Measurements from ENCODE around the gene DCPS. TPM values are rescaled to one million over a fixed set of nuclear protein-coding genes. Genes with fewer than 3 reads are reported as not detected.
A peak's percentile ranks its signal among the peaks of the same experiment; 100 is the strongest.
"Not testable (repeated sequence)": the region's sequence is repeated elsewhere in the genome, so short reads cannot be mapped to it uniquely, and the experiment has no call there.

DCPS gene
- total RNA-seq, 1 experiment from 2014 or later, result 17.6 TPM

DNA sequence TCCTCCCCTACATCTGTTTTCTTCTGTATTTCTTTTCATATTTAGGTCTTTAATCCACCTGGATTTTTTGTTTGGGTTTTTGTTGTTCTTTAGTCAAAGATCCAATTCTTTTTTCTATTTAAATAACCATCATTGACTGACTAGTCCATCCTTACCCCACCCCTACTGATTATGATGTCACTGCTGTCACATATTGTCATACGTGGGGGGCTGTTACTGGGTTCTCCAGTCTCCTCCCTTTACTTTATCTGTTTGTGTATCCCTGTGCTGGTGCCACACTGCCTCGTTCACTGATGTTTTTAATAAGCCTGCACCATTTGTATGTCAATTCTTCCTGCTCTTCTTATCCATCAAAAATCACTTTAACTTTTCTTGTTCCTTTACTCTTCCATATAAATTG lies 6.9 kb upstream of the DCPS start:
- no peaks in the 10 kb centered on the region for H3K36me3 ChIP-seq (ENCODE audit: insufficient read depth, low read length)
- H2AFZ ChIP-seq (ENCODE audit: low read length), result no peak overlapping the region
- H3K4me1 ChIP-seq (ENCODE audit: low read length), result no peaks in the 10 kb centered on the region
- no peak overlapping the region for H3K9ac ChIP-seq (ENCODE audit: low read length)
- H3K27me3 ChIP-seq (ENCODE audit: low read length), result no peaks in the 10 kb centered on the region
- DNase-seq, result no peak
- H4K20me1 ChIP-seq (ENCODE audit: insufficient read depth, low read depth, low read length), result no peaks in the 10 kb centered on the region
- H3K27ac ChIP-seq (ENCODE audit: low read length), result no peak overlapping the region
- H3K4me2 ChIP-seq (ENCODE audit: low read depth, low read length, poor library complexity, severe bottlenecking), result no peak overlapping the region
- H3K4me3 ChIP-seq (ENCODE audit: low read length), result no peak overlapping the region
- no peaks in the 10 kb centered on the region for H3K9me2 ChIP-seq (replicated peaks; ENCODE audit: insufficient read depth, low read length)
- no peaks in the 10 kb centered on the region for H3K9me3 ChIP-seq (ENCODE audit: low read length)
- H3K79me2 ChIP-seq (ENCODE audit: low read length), result no peaks in the 10 kb centered on the region

DNA sequence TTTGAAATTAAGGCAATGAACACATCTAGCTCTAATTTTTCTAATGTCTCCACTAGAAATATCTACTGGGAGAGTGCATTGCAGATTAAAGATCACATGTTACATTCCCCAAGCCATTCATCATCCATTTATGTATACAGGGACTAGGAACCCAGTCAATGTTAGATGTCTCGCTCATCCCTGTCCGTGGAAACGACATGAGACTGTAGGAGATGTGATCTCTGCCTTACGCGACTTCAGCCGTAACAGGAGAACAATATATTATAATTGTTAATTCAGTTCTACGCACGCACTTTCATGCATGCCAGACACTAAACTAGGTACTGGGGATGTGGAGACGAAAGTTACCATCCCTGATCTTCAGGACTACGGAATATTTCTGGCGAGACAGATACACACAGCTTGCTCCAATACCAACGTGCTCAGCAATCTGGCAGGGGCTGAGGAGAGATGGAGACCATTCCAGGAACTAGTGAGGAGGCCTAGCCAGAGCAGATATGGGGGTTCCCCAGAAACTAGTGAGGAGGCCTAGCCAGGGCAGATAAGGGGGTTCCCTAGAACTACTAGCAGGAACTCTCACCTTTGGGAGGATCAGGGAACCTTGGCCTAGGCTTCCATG lies 706 bp downstream of the DCPS start:
- peak overlapping the region; percentile 87 for H3K4me3 ChIP-seq (ENCODE audit: low read length)
- H4K20me1 ChIP-seq (ENCODE audit: insufficient read depth, low read depth, low read length), result no peaks in the 10 kb centered on the region
- no peaks in the 10 kb centered on the region for H3K9me2 ChIP-seq (replicated peaks; ENCODE audit: insufficient read depth, low read length)
- peak overlapping the region; percentile 84 for H3K27ac ChIP-seq (ENCODE audit: low read length)
- H3K4me2 ChIP-seq (ENCODE audit: low read depth, low read length, poor library complexity, severe bottlenecking), result peak overlapping the region; percentile 85
- H3K4me1 ChIP-seq (ENCODE audit: low read length), result peaks cover 28% of the 10 kb centered on the region
- H2AFZ ChIP-seq (ENCODE audit: low read length), result peak overlapping the region; percentile 71
- peak overlapping the region; percentile 92 for H3K9ac ChIP-seq (ENCODE audit: low read length)
- H3K36me3 ChIP-seq (ENCODE audit: insufficient read depth, low read length), result no peaks in the 10 kb centered on the region
- H3K9me3 ChIP-seq (ENCODE audit: low read length), result no peaks in the 10 kb centered on the region
- H3K27me3 ChIP-seq (ENCODE audit: low read length), result no peaks in the 10 kb centered on the region
- peak; percentile 45 for DNase-seq
- H3K79me2 ChIP-seq (ENCODE audit: low read length), result peaks cover 23% of the 10 kb centered on the region

- Histone ChIP-seq H3K27me3 (ENCODE audit: low read length) (no peaks in the 10 kb centered on the region), H3K4me1 (ENCODE audit: low read length) (peaks cover 28% of the 10 kb centered on the region), H3K4me3 (ENCODE audit: low read length) (no peak overlapping the region), H3K4me2 (ENCODE audit: low read depth, low read length, poor library complexity, severe bottlenecking) (peak overlapping the region; percentile 23), H3K36me3 (ENCODE audit: insufficient read depth, low read length) (no peaks in the 10 kb centered on the region), H3K9me2 (replicated peaks; ENCODE audit: insufficient read depth, low read length) (no peaks in the 10 kb centered on the region), H3K9ac (ENCODE audit: low read length) (no peak overlapping the region), H2AFZ (ENCODE audit: low read length) (no peak overlapping the region), H3K79me2 (ENCODE audit: low read length) (peaks cover 26% of the 10 kb centered on the region), H3K9me3 (ENCODE audit: low read length) (no peaks in the 10 kb centered on the region), H3K27ac (ENCODE audit: low read length) (no peak overlapping the region), H4K20me1 (ENCODE audit: insufficient read depth, low read depth, low read length) (no peaks in the 10 kb centered on the region)
- no peak for DNase-seq
Measured at GRCh38 chr11:126305699-126306098, 1.8 kb downstream of the DCPS start.

DNA sequence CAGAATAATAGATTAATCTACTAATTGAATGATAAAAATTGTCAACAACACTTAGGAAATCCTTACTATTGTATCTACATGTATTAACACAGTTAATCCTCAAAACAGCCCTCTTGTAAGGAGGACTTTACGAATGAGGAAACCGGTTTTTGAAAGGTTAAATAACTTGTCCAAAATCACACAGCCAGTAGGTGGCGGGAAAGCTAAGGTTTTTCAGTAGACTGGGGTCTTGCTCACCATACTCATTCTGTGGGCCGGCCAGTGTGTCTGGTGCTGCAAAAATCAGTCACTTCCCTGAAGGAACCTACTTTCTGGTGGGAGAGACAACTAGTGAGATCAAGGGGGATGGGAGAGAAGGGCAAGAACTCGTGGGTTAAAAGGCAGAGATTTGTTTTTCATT lies 3.8 kb downstream of the DCPS start:
- DNase-seq, result peak; percentile 71

GRCh38 chr11:126308271-126308671 lies 4.4 kb downstream of the DCPS start:
- no peak overlapping the region for H2AFZ ChIP-seq (ENCODE audit: low read length)
- H3K79me2 ChIP-seq (ENCODE audit: low read length), result peaks cover 39% of the 10 kb centered on the region
- H3K27ac ChIP-seq (ENCODE audit: low read length), result no peak overlapping the region

More for the DNA sequence above, 3.8 kb downstream of the DCPS start:
- Histone ChIP-seq H4K20me1 (ENCODE audit: insufficient read depth, low read depth, low read length) (no peaks in the 10 kb centered on the region), H3K9me3 (ENCODE audit: low read length) (no peaks in the 10 kb centered on the region), H3K36me3 (ENCODE audit: insufficient read depth, low read length) (no peaks in the 10 kb centered on the region), H3K4me1 (ENCODE audit: low read length) (peaks cover 27% of the 10 kb centered on the region), H3K9ac (ENCODE audit: low read length) (no peak overlapping the region), H3K27ac (ENCODE audit: low read length) (no peak overlapping the region), H3K9me2 (replicated peaks; ENCODE audit: insufficient read depth, low read length) (no peaks in the 10 kb centered on the region), H3K79me2 (ENCODE audit: low read length) (peaks cover 35% of the 10 kb centered on the region), H3K4me3 (ENCODE audit: low read length) (no peak overlapping the region), H3K27me3 (ENCODE audit: low read length) (no peaks in the 10 kb centered on the region), H3K4me2 (ENCODE audit: low read depth, low read length, poor library complexity, severe bottlenecking) (no peak overlapping the region), H2AFZ (ENCODE audit: low read length) (no peak overlapping the region)

DNA sequence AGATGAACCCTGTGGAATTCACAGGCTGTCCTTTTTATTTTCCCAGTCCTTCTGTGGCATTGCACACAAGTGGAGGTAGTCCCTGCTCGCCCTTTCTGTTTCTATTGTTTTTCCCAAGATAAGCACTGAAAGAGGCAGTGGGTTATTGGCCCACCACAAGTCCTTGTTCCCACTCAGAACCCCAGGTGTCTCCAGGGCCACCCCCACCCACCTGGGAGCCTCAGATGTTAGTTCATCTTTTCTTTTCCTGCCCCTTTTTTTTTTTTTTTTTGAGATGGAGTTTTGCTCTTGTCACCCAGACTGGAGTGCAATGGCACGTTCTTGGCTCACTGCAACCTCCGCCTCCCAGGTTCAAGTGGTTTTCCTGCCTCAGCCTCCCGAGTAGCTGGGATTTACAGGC lies 4.9 kb downstream of the DCPS start:
- H3K4me1 ChIP-seq (ENCODE audit: low read length), result peaks cover 20% of the 10 kb centered on the region
- H3K9me3 ChIP-seq (ENCODE audit: low read length); H3K27me3 ChIP-seq (ENCODE audit: low read length); DNase-seq; H3K9ac ChIP-seq (ENCODE audit: low read length); H3K36me3 ChIP-seq (ENCODE audit: insufficient read depth, low read length); H4K20me1 ChIP-seq (ENCODE audit: insufficient read depth, low read depth, low read length); H3K4me2 ChIP-seq (ENCODE audit: low read depth, low read length, poor library complexity, severe bottlenecking); H2AFZ ChIP-seq (ENCODE audit: low read length); H3K27ac ChIP-seq (ENCODE audit: low read length); H3K4me3 ChIP-seq (ENCODE audit: low read length); H3K9me2 ChIP-seq (replicated peaks; ENCODE audit: insufficient read depth, low read length): not testable (repeated sequence)
- peaks cover 44% of the 10 kb centered on the region for H3K79me2 ChIP-seq (ENCODE audit: low read length)

More at GRCh38 chr11:126308271-126308671, 4.4 kb downstream of the DCPS start:
- DNase-seq, result no peak
- Histone ChIP-seq H3K9ac (ENCODE audit: low read length) (no peak overlapping the region), H4K20me1 (ENCODE audit: insufficient read depth, low read depth, low read length) (no peaks in the 10 kb centered on the region), H3K4me1 (ENCODE audit: low read length) (peaks cover 21% of the 10 kb centered on the region), H3K4me2 (ENCODE audit: low read depth, low read length, poor library complexity, severe bottlenecking) (no peak overlapping the region), H3K36me3 (ENCODE audit: insufficient read depth, low read length) (no peaks in the 10 kb centered on the region; the same call in 1 of the 2 replicates), H3K27me3 (ENCODE audit: low read length) (no peaks in the 10 kb centered on the region), H3K9me3 (ENCODE audit: low read length) (no peaks in the 10 kb centered on the region), H3K9me2 (replicated peaks; ENCODE audit: insufficient read depth, low read length) (no peaks in the 10 kb centered on the region), H3K4me3 (ENCODE audit: low read length) (no peak overlapping the region)

GRCh38 chr11:126310200-126310991 lies 6.5 kb downstream of the DCPS start:
- Histone ChIP-seq H3K79me2 (ENCODE audit: low read length) (peaks cover 39% of the 10 kb centered on the region), H3K4me2 (ENCODE audit: low read depth, low read length, poor library complexity, severe bottlenecking) (no peak overlapping the region), H2AFZ (ENCODE audit: low read length) (no peak overlapping the region), H3K36me3 (ENCODE audit: insufficient read depth, low read length) (peaks cover 12% of the 10 kb centered on the region), H3K9me2 (replicated peaks; ENCODE audit: insufficient read depth, low read length) (no peaks in the 10 kb centered on the region), H3K9ac (ENCODE audit: low read length) (no peak overlapping the region), H3K27ac (ENCODE audit: low read length) (no peak overlapping the region), H3K4me3 (ENCODE audit: low read length) (no peak overlapping the region), H4K20me1 (ENCODE audit: insufficient read depth, low read depth, low read length) (no peaks in the 10 kb centered on the region), H3K4me1 (ENCODE audit: low read length) (peaks cover 20% of the 10 kb centered on the region), H3K27me3 (ENCODE audit: low read length) (no peaks in the 10 kb centered on the region), H3K9me3 (ENCODE audit: low read length) (no peaks in the 10 kb centered on the region)
- DNase-seq, result peak; percentile 64

DNA sequence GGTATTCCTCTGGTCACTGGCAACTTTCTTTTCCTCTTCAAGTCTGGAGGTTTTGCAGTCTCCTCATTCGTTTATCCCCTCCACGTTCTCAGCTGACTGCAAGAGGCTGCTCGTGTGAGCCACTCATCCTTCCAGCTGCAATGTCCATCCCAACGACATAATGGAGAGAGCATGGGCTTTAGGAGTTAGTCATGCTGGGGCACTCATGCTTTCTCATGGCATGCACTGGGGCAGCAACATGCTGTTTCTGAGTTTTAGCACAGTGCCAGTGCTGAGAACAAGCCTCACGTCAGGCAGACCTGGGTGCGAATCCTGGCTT lies 7.1 kb downstream of the DCPS start:
- Histone ChIP-seq H3K27ac (ENCODE audit: low read length) (no peak overlapping the region), H3K4me2 (ENCODE audit: low read depth, low read length, poor library complexity, severe bottlenecking) (no peak overlapping the region), H3K9ac (ENCODE audit: low read length) (no peak overlapping the region), H3K27me3 (ENCODE audit: low read length) (no peaks in the 10 kb centered on the region), H3K9me2 (replicated peaks; ENCODE audit: insufficient read depth, low read length) (no peaks in the 10 kb centered on the region), H4K20me1 (ENCODE audit: insufficient read depth, low read depth, low read length) (no peaks in the 10 kb centered on the region), H3K79me2 (ENCODE audit: low read length) (peaks cover 33% of the 10 kb centered on the region; the same call in 1 of the 2 replicates), H3K9me3 (ENCODE audit: low read length) (no peaks in the 10 kb centered on the region), H2AFZ (ENCODE audit: low read length) (no peak overlapping the region), H3K36me3 (ENCODE audit: insufficient read depth, low read length) (peaks cover 12% of the 10 kb centered on the region), H3K4me3 (ENCODE audit: low read length) (no peak overlapping the region), H3K4me1 (ENCODE audit: low read length) (peaks cover 16% of the 10 kb centered on the region)
- no peak for DNase-seq

All from Karpas-422 (cell line).